Measurements from ENCODE around the gene AP3S1.

GRCh38 chr5:115940080-115940810 lies 98.5 kb downstream of the AP3S1 start:
- TF ChIP-seq CTCF (conservative IDR thresholded peaks at IDR 0.05; ENCODE audit: low read length): no peak
- no peak for TF ChIP-seq EZH2phosphoT487 (IDR thresholded peaks at IDR 0.05; ENCODE audit: borderline replicate concordance, low read depth, low read length)

Measured in OCI-LY7 (cell line).